ENCODE measurements around the gene DGKQ. TPM values are rescaled to one million over a fixed set of nuclear protein-coding genes. Genes with fewer than 3 reads are reported as not detected.

The DGKQ gene
- 100 to 1,000 TPM in 2 of 4 donors, 10 to 100 TPM in 2; 51.8 to 147 (median 86.0) TPM for total RNA-seq

GRCh38 chr4:973431-974397 lies at the start of gene DGKQ:
TSS of gene DGKQ (minus strand) at chr4:973569. CDS start at chr4:973482, 87 bp downstream.
- Histone ChIP-seq H3K36me3 (no peaks in the 10 kb centered on the region), H3K9me3 (no peaks in the 10 kb centered on the region), H3K27me3 (no peaks in the 10 kb centered on the region), H3K27ac (peak within 1 kb of the TSS; percentile 82 to 89 (median 87)), H3K4me3 (peak within 1 kb of the TSS; percentile 47 to 78 (median 68)), H3K4me1 (peaks cover 11 to 43% (median 34%) of the 10 kb centered on the region in 4 donors)
- intact Hi-C loops (cut with DNase I; ENCODE audit: low total_unique reads) (no loop called here), in situ Hi-C loops (cut with MboI; ENCODE audit: low pct_ligation_motif_present in 1 of 4, low pct_unique_long_range_greater_than_20kb in 1 of 4, low sequenced_read_pairs in 3 of 4) (no loop called here)
- 62% methylated on average over 57 of the region's 123 CpGs; no CpG with 5 or more reads in 1 of the 2 donors for WGBS, 2 donors (ENCODE audit: low coverage in 1 of 2)
- DNase-seq: peak; percentile 91
- TF ChIP-seq POLR2A (IDR thresholded peaks at IDR 0.05): no peak
- peak; percentile 60 to 70 (median 64) for TF ChIP-seq POLR2AphosphoS5 (IDR thresholded peaks at IDR 0.05)

GRCh38 chr4:1022739-1023066 lies 49.3 kb upstream of the DGKQ start:
- peak; percentile 38 for DNase-seq
- in situ Hi-C loops (cut with MboI; ENCODE audit: low pct_ligation_motif_present in 1 of 4, low pct_unique_long_range_greater_than_20kb in 1 of 4, low sequenced_read_pairs in 3 of 4) (no loop called here), intact Hi-C loops (cut with DNase I; ENCODE audit: low total_unique reads) (no loop called here)
- TF ChIP-seq POLR2A (IDR thresholded peaks at IDR 0.05): no peak
- no peak for TF ChIP-seq EP300 (IDR thresholded peaks at IDR 0.05; ENCODE audit: low read depth)
- no peak for TF ChIP-seq CTCF (IDR thresholded peaks at IDR 0.05)
- TF ChIP-seq POLR2AphosphoS5 (IDR thresholded peaks at IDR 0.05): no peak
- H3K4me3 ChIP-seq: no peak overlapping the region
- peaks cover 1% of the 10 kb centered on the region for H3K27me3 ChIP-seq
- peaks cover 4 to 15% (median 10%) of the 10 kb centered on the region in 4 donors for H3K4me1 ChIP-seq
- H3K27ac ChIP-seq: peak overlapping the region in 1 of 4 donors; percentile 38
- H3K9me3 ChIP-seq: no peaks in the 10 kb centered on the region
- 67% methylated on average over 12 of the region's 19 CpGs; no CpG with 5 or more reads in 1 of the 2 donors for WGBS, 2 donors (ENCODE audit: low coverage in 1 of 2)
- H3K36me3 ChIP-seq: no peaks in the 10 kb centered on the region

- intact Hi-C loops (cut with DNase I; ENCODE audit: low total_unique reads): no loop called here
- H3K27me3 ChIP-seq: no peaks in the 10 kb centered on the region
- in situ Hi-C loops (cut with MboI; ENCODE audit: low pct_ligation_motif_present in 1 of 4, low pct_unique_long_range_greater_than_20kb in 1 of 4, low sequenced_read_pairs in 3 of 4): no loop called here
- H3K27ac ChIP-seq: peak overlapping the region in 1 of 4 donors; percentile 38
- H3K4me1 ChIP-seq: peaks cover 4 to 15% (median 10%) of the 10 kb centered on the region in 4 donors
- H3K4me3 ChIP-seq: no peak overlapping the region
- H3K9me3 ChIP-seq: no peaks in the 10 kb centered on the region
- WGBS, 2 donors (ENCODE audit: low coverage in 1 of 2): 61% methylated on average over 8 of the region's 46 CpGs; no CpG with 5 or more reads in 1 of the 2 donors
- no peak for DNase-seq
- H3K36me3 ChIP-seq: no peaks in the 10 kb centered on the region
- no peak for TF ChIP-seq POLR2A (IDR thresholded peaks at IDR 0.05)
- TF ChIP-seq POLR2AphosphoS5 (IDR thresholded peaks at IDR 0.05): no peak
- no peak for TF ChIP-seq EP300 (IDR thresholded peaks at IDR 0.05; ENCODE audit: low read depth)
- no peak for TF ChIP-seq CTCF (IDR thresholded peaks at IDR 0.05)
Measured at GRCh38 chr4:1022051-1022738, 48.8 kb upstream of the DGKQ start.

GRCh38 chr4:1021386-1022050 lies 48.1 kb upstream of the DGKQ start:
- H3K36me3 ChIP-seq: no peaks in the 10 kb centered on the region
- H3K9me3 ChIP-seq: no peaks in the 10 kb centered on the region
- peaks cover 4 to 15% (median 10%) of the 10 kb centered on the region in 4 donors for H3K4me1 ChIP-seq
- WGBS, 2 donors (ENCODE audit: low coverage in 1 of 2): 71% methylated on average over 18 of the region's 19 CpGs; no CpG with 5 or more reads in 1 of the 2 donors
- peak; percentile 55 for DNase-seq
- H3K27ac ChIP-seq: peak overlapping the region in 1 of 4 donors; percentile 38
- TF ChIP-seq POLR2A (IDR thresholded peaks at IDR 0.05) (no peak), EP300 (IDR thresholded peaks at IDR 0.05; ENCODE audit: low read depth) (no peak), CTCF (IDR thresholded peaks at IDR 0.05) (no peak), POLR2AphosphoS5 (IDR thresholded peaks at IDR 0.05) (no peak)
- H3K4me3 ChIP-seq: no peak overlapping the region
- H3K27me3 ChIP-seq: no peaks in the 10 kb centered on the region
- intact Hi-C loops (cut with DNase I; ENCODE audit: low total_unique reads): no loop called here
- in situ Hi-C loops (cut with MboI; ENCODE audit: low pct_ligation_motif_present in 1 of 4, low pct_unique_long_range_greater_than_20kb in 1 of 4, low sequenced_read_pairs in 3 of 4): no loop called here

Data from transverse colon (tissue), 4 donors.